ENCODE measurements around the gene NME7.
"Not testable (repeated sequence)": the region's sequence is repeated elsewhere in the genome, so short reads cannot be mapped to it uniquely, and the experiment has no call there.

NME7 gene

DNA sequence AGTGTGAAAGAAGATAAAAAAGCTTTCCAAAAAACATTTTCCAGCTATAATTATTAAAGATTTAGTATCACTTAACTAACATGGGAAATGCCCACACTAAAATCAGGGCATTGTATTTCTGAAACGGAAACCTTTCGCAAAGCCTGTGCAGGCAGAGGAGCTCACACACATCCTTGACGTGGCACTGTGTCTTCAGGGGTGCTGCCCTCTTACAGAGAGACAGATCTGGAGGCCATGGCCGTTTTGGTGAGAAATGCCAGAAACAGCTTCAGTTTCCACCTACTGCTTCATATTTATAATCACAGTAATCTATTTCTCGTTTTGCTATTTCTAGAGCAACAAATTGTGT, 234.4 kb downstream of the NME7 start:
- Histone ChIP-seq H3K4me3 (ENCODE audit: low read length) (no peak overlapping the region), H3K27me3 (replicated peaks; ENCODE audit: control insufficient read depth, insufficient read depth, low read length) (no peaks in the 10 kb centered on the region), H3K9ac (ENCODE audit: low read length) (no peak overlapping the region), H3K4me1 (ENCODE audit: control insufficient read depth, insufficient read depth, low read length) (no peaks in the 10 kb centered on the region), H3K36me3 (ENCODE audit: control insufficient read depth, insufficient read depth, low read length, severe bottlenecking) (peaks cover 18% of the 10 kb centered on the region), H3K9me3 (ENCODE audit: control insufficient read depth, low read length) (no peaks in the 10 kb centered on the region)
- no peak for DNase-seq (ENCODE audit: low read depth)

DNA sequence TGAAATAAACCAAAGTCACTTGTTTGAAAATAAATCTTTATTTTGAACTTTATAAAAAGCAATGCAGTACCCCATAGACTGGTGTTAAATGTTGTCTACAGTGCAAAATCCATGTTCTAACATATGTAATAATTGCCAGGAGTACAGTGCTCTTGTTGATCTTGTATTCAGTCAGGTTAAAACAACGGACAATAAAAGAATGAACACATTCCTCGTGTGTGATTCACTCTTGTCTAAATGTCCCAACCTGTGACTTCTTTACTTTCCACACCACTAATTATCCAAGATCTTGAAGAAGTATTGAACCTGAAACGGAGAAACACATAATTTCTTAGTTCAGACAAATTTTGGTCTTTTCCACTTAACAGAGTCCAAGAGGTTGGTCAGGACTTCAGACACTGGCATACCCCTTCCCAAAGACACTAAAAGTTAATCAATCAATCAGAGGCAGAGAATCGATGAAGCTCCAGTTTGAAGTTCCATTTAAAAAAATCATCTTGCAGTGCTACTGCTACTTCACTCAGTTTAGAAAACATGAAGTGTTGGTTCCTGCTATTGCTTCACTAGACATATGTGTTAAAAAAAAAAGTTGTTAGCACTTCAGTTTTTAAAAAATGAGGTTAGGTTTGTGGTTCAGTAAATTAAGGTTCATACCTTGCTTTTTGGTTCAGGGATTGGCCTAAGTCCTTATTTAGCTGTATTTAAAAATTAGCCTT, 234.9 kb downstream of the NME7 start:
- Histone ChIP-seq H3K4me3 (ENCODE audit: low read length) (no peak overlapping the region), H3K4me1 (ENCODE audit: control insufficient read depth, insufficient read depth, low read length) (no peaks in the 10 kb centered on the region), H3K27me3 (replicated peaks; ENCODE audit: control insufficient read depth, insufficient read depth, low read length) (no peaks in the 10 kb centered on the region), H3K36me3 (ENCODE audit: control insufficient read depth, insufficient read depth, low read length, severe bottlenecking) (peaks cover 23% of the 10 kb centered on the region), H3K9ac (ENCODE audit: low read length) (no peak overlapping the region), H3K9me3 (ENCODE audit: control insufficient read depth, low read length) (no peaks in the 10 kb centered on the region)
- no peak for DNase-seq (ENCODE audit: low read depth)

DNA sequence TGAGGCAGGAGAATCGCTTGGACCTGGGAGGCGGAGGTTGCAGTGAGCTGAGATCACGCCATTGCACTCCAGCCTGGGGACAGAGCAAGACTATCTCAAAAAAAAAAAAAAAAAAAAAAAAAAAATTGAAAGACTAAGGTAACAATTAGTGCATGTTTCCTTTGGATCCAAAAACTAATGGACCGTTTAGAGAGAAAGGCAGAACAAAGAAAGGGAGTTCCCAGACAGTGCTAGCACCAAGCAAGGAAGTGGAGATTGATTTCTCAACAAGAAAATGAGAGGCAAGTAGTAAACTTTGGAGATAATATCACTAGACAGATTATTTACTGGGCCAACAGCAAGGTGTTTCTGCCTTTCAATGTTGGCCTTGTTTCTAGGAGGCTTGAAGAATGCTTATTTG, 236.9 kb downstream of the NME7 start:
- no peaks in the 10 kb centered on the region for H3K4me1 ChIP-seq (ENCODE audit: control insufficient read depth, insufficient read depth, low read length)
- no peak overlapping the region for H3K9ac ChIP-seq (ENCODE audit: low read length)
- H3K36me3 ChIP-seq (ENCODE audit: control insufficient read depth, insufficient read depth, low read length, severe bottlenecking), result peaks cover 31% of the 10 kb centered on the region
- DNase-seq (ENCODE audit: low read depth), result no peak
- no peak overlapping the region for H3K4me3 ChIP-seq (ENCODE audit: low read length)
- no peaks in the 10 kb centered on the region for H3K9me3 ChIP-seq (ENCODE audit: control insufficient read depth, low read length)
- H3K27me3 ChIP-seq (replicated peaks; ENCODE audit: control insufficient read depth, insufficient read depth, low read length), result no peaks in the 10 kb centered on the region

DNA sequence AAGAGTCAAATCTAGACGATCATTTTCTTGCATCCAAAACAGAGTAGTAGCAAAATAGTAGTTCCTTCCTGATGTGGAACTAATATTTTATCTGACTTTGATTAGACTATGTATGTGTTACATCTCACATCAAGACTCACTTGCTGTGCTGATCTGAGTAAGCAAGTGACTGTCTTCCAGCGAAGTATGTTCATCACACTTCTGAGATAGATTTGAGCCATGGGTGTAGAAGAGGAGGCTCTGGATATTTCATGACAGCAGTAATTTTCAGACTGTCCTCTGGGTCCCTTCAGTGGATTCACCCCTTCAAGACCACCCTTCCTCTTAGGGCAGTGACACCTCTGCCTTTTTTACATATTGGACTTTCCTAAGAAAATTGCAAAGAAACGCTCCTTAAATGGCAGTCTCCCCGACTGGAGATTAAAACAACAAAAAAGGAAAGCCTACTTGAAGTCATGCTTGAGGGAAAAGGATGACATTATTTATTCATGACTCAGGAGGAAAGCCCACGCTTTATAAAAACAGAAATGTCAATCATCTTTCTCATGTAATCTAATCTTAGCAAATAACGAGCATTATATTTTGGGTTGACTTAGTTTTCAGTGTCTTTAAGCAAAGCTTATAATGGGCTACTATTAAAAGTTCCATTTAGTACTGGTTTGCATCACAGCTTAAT, 238.3 kb downstream of the NME7 start:
- no peaks in the 10 kb centered on the region for H3K27me3 ChIP-seq (replicated peaks; ENCODE audit: control insufficient read depth, insufficient read depth, low read length)
- H3K4me3 ChIP-seq (ENCODE audit: low read length), result no peak overlapping the region
- peak; percentile 46 for DNase-seq (ENCODE audit: low read depth)
- H3K9ac ChIP-seq (ENCODE audit: low read length), result no peak overlapping the region
- no peaks in the 10 kb centered on the region for H3K4me1 ChIP-seq (ENCODE audit: control insufficient read depth, insufficient read depth, low read length)
- no peaks in the 10 kb centered on the region for H3K9me3 ChIP-seq (ENCODE audit: control insufficient read depth, low read length)
- H3K36me3 ChIP-seq (ENCODE audit: control insufficient read depth, insufficient read depth, low read length, severe bottlenecking), result peaks cover 40% of the 10 kb centered on the region

DNA sequence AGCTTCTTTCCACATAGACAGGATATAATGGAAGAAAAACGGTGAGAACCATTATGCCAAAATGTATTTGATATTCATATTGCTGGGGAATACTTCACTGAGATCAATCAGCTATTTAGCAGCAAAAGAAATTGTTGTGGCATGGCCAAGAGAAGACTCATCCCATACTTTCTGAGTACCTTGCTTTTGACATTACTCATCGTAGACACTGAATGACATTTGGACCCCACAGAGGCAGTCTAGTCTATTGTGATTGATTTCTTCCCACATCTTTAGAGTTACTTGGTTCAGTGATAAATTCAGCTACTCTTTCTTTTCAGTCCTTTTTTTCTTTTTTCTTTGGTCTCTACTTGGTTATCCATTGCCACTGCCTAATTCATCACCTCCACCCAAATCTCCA, 239.0 kb downstream of the NME7 start:
- Histone ChIP-seq H3K27me3 (replicated peaks; ENCODE audit: control insufficient read depth, insufficient read depth, low read length) (no peaks in the 10 kb centered on the region), H3K4me3 (ENCODE audit: low read length) (no peak overlapping the region), H3K4me1 (ENCODE audit: control insufficient read depth, insufficient read depth, low read length) (no peaks in the 10 kb centered on the region), H3K9me3 (ENCODE audit: control insufficient read depth, low read length) (no peaks in the 10 kb centered on the region), H3K9ac (ENCODE audit: low read length) (no peak overlapping the region), H3K36me3 (ENCODE audit: control insufficient read depth, insufficient read depth, low read length, severe bottlenecking) (peaks cover 40% of the 10 kb centered on the region)
- no peak for DNase-seq (ENCODE audit: low read depth)

DNA sequence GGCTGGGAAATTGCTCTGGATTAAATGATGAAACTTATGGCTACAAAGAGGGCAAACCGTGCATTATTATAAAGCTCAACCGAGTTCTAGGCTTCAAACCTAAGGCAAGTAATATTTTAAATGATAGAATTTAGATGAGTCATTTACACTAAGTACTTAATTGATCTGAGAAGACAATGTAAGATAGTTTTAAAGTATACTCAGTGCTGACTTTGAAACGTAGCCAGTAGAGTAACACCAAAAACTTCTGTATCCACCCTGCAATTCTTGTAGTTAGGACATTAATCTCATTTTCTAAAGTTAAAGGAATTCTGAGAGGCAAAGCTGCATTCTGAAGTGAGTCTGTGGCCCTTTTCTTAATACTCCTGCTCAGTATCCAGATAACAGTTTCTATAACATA, 240.3 kb downstream of the NME7 start:
- H3K4me1 ChIP-seq (ENCODE audit: control insufficient read depth, insufficient read depth, low read length), result no peaks in the 10 kb centered on the region
- no peak for DNase-seq (ENCODE audit: low read depth)
- no peaks in the 10 kb centered on the region for H3K27me3 ChIP-seq (replicated peaks; ENCODE audit: control insufficient read depth, insufficient read depth, low read length)
- peaks cover 36% of the 10 kb centered on the region for H3K36me3 ChIP-seq (ENCODE audit: control insufficient read depth, insufficient read depth, low read length, severe bottlenecking)
- no peak overlapping the region for H3K4me3 ChIP-seq (ENCODE audit: low read length)
- no peaks in the 10 kb centered on the region for H3K9me3 ChIP-seq (ENCODE audit: control insufficient read depth, low read length)
- no peak overlapping the region for H3K9ac ChIP-seq (ENCODE audit: low read length)

DNA sequence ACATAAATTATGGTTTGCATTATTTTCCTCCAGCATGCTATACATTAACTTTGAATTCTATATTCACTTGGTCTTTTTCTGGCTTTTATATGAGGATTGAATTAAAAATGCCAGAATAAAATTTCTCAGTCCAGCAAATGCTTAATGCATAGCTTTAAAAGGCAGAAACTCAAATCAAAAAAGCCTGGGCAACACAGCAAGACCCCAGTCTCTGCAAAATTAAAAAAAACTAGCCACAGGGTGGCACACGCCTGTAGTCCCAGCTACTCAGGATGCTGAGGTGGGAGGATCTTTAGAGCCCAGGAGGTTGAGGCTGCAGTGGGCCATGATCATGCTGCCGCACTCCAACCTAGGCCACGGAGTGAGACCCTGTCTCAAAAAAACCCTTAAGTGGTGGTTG, 241.3 kb downstream of the NME7 start:
- Histone ChIP-seq H3K27me3 (replicated peaks; ENCODE audit: control insufficient read depth, insufficient read depth, low read length) (no peaks in the 10 kb centered on the region), H3K9me3 (ENCODE audit: control insufficient read depth, low read length) (no peaks in the 10 kb centered on the region), H3K4me1 (ENCODE audit: control insufficient read depth, insufficient read depth, low read length) (no peaks in the 10 kb centered on the region), H3K4me3 (ENCODE audit: low read length) (no peak overlapping the region), H3K36me3 (ENCODE audit: control insufficient read depth, insufficient read depth, low read length, severe bottlenecking) (peaks cover 35% of the 10 kb centered on the region), H3K9ac (ENCODE audit: low read length) (no peak overlapping the region)
- no peak for DNase-seq (ENCODE audit: low read depth)

DNA sequence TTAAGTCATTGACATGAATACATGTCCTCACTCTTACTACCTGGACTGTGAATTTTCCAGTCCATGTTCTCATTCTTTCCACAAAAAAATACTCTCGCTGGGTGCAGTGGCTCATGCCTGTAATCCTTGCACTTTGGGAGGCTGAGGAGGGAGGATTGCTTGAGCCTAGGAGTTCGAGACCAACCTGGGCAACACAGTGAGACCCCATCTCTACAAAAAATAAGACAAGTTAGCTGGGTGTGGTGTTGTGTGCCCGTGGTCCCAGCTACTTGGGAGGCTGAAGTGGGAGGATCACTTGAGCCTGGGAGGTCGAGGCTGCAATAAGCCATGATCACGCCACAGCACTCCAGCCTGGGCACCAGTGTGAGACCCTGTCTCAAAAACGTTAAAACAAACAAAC, 242.0 kb downstream of the NME7 start:
- DNase-seq (ENCODE audit: low read depth); H3K4me1 ChIP-seq (ENCODE audit: control insufficient read depth, insufficient read depth, low read length); H3K27me3 ChIP-seq (replicated peaks; ENCODE audit: control insufficient read depth, insufficient read depth, low read length); H3K9me3 ChIP-seq (ENCODE audit: control insufficient read depth, low read length); H3K4me3 ChIP-seq (ENCODE audit: low read length); H3K9ac ChIP-seq (ENCODE audit: low read length): not testable (repeated sequence)
- H3K36me3 ChIP-seq (ENCODE audit: control insufficient read depth, insufficient read depth, low read length, severe bottlenecking), result peaks cover 35% of the 10 kb centered on the region

DNA sequence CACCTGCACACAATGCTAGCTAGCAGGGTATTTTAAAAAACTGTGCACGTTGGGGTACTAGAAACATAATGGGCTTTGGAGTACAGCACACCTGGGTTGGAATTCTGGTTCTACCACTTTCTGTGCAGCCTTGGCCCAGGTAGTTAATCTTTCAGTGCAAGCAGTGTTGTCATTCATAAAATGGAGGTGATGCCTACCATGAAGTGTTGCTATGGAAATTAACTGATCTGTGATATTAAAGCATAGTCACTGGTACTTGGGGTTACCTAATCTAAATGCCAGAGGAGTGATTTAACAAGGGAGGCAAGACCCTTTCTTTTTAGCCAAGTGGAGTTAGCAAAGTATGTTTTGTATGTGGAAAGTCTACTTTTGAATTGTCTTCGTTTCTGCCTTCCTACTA, 243.1 kb downstream of the NME7 start:
- DNase-seq (ENCODE audit: low read depth), result no peak
- Histone ChIP-seq H3K27me3 (replicated peaks; ENCODE audit: control insufficient read depth, insufficient read depth, low read length) (no peaks in the 10 kb centered on the region), H3K4me3 (ENCODE audit: low read length) (no peak overlapping the region), H3K4me1 (ENCODE audit: control insufficient read depth, insufficient read depth, low read length) (no peaks in the 10 kb centered on the region), H3K36me3 (ENCODE audit: control insufficient read depth, insufficient read depth, low read length, severe bottlenecking) (peaks cover 34% of the 10 kb centered on the region), H3K9ac (ENCODE audit: low read length) (no peak overlapping the region), H3K9me3 (ENCODE audit: control insufficient read depth, low read length) (no peaks in the 10 kb centered on the region)

DNA sequence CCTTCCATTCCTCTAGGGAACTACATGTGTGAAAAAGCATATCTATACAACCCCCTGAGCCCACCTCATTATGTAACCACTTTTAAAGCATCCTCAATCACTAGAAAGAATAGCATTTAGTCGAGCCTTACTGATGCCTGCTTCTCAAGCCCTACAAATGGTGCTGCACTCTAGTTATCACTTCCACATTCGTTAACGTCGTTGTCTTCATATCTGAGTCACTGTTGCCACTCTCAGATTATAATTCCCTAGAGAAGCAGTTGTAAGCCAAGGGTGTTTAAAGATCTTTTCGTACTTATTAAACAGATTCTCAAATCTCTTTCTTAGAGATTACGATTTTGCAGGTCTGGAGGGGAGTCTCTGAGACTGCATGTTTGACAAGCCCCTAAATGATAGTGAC, 244.6 kb downstream of the NME7 start:
- H3K4me3 ChIP-seq (ENCODE audit: low read length), result no peak overlapping the region
- no peak for DNase-seq (ENCODE audit: low read depth)
- H3K9ac ChIP-seq (ENCODE audit: low read length), result no peak overlapping the region
- H3K27me3 ChIP-seq (replicated peaks; ENCODE audit: control insufficient read depth, insufficient read depth, low read length), result no peaks in the 10 kb centered on the region
- peaks cover 20% of the 10 kb centered on the region for H3K36me3 ChIP-seq (ENCODE audit: control insufficient read depth, insufficient read depth, low read length, severe bottlenecking)
- no peaks in the 10 kb centered on the region for H3K4me1 ChIP-seq (ENCODE audit: control insufficient read depth, insufficient read depth, low read length)
- H3K9me3 ChIP-seq (ENCODE audit: control insufficient read depth, low read length), result no peaks in the 10 kb centered on the region

DNA sequence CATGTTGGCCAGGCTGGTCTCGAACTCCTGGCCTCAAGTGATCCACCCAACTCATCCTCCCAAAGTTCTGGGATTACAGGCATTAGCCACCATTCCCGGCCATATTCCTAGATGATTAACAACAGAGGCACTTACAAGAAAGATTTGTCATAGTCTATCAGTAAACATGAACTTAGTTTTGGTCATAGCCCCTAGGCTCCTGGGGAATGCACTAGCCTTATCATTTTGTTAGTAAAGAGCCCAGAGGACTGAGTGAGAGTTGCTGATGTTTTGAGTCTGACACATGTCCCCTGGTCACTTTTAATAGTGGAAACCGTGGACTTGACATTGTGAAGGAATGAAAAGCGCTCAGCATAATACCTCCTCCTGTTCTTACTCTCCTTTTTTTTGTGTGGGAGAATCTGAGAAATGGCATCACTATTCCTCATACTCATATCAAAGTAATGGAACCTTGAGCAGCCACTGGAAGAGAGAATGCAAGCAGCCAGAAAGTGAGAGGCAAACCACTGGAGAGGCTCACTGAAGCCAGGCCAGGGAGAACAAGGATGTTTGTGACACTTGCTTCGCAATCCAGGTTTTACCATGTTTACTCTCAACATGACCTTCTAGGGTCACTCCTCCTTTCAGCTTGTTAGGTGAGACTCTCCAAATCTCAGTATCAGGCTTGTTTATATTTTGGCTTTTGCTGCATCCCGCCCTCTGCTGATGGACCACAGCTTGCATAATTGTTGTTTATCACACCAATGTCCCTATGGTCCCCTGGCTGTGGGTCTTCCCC, 246.3 kb downstream of the NME7 start:
- no peaks in the 10 kb centered on the region for H3K9me3 ChIP-seq (ENCODE audit: control insufficient read depth, low read length)
- H3K4me3 ChIP-seq (ENCODE audit: low read length), result no peak overlapping the region
- DNase-seq (ENCODE audit: low read depth), result no peak
- no peaks in the 10 kb centered on the region for H3K27me3 ChIP-seq (replicated peaks; ENCODE audit: control insufficient read depth, insufficient read depth, low read length)
- H3K9ac ChIP-seq (ENCODE audit: low read length), result no peak overlapping the region
- H3K36me3 ChIP-seq (ENCODE audit: control insufficient read depth, insufficient read depth, low read length, severe bottlenecking), result peaks cover 19% of the 10 kb centered on the region
- no peaks in the 10 kb centered on the region for H3K4me1 ChIP-seq (ENCODE audit: control insufficient read depth, insufficient read depth, low read length)

Data from adipocyte (in vitro differentiated cells).